Panc1 (cell line): ENCODE results near the gene SH3PXD2B. TPM values are rescaled to one million over a fixed set of nuclear protein-coding genes. Genes with fewer than 3 reads are reported as not detected.

Source experiments
- ATAC-seq: fragments of 200-7000 bp; cut with Tn5 transposase; 2 replicates; pipeline ENCODE4 v1.9.1; 2020; ENCODE audit warnings: mild to moderate bottlenecking, moderate library complexity
- BruUV-seq: library from RNA; stranded (reverse); fragments of 400-500 nt; replicated peaks from 2 replicates; lab custom pipeline; 2021; lab: Mats Ljungman, UMichigan
- CTCF ChIA-PET: fragments of 300-600 bp; sonication (Branson Sonifier 250); formaldehyde crosslinking; loops from one replicate; lab custom pipeline; 2022; ENCODE audit warnings: antibody characterized with exemption; lab: Charles Lee
- POLR2A ChIA-PET: fragments of 300-600 bp; sonication (Branson Sonifier 250); formaldehyde crosslinking; loops from one replicate; lab custom pipeline; 2022; ENCODE audit warnings: antibody characterized with exemption; lab: Charles Lee
- DNase-seq: peaks from one replicate; pipeline ENCODE4 v3.0.0-alpha.2; 2010; ENCODE audit warnings: low read depth, low spot score
- H3K27ac ChIP-seq: 2 replicates; pipeline ENCODE4 v1.5.1; 2011; ENCODE audit warnings: mild to moderate bottlenecking, low read length, inconsistent platforms
- H3K27me3 ChIP-seq: fragments of 200-500 bp; sonication (Bioruptor generic); 2 replicates; pipeline ENCODE4 v1.6.0; 2014; ENCODE audit warnings: low read length, inconsistent platforms; ENCODE audit not compliant: control insufficient read depth, insufficient read depth
- H3K36me3 ChIP-seq: fragments of 200-500 bp; sonication (Bioruptor generic); 2 replicates; pipeline ENCODE4 v1.5.1; 2014; ENCODE audit warnings: inconsistent platforms, mild to moderate bottlenecking, low read length, moderate library complexity; ENCODE audit not compliant: control insufficient read depth, insufficient read depth
- H3K4me1 ChIP-seq: 2 replicates; pipeline ENCODE4 v1.5.1; 2011; ENCODE audit warnings: inconsistent platforms, mild to moderate bottlenecking, low read length, moderate library complexity; ENCODE audit not compliant: control insufficient read depth, insufficient read depth
- H3K4me3 ChIP-seq, 2 experiments: 2 replicates each; pipeline ENCODE4 v1.5.1; 2011 to 2012; ENCODE audit warnings: low read depth in 2 of 2, low read length in 2 of 2, mild to moderate bottlenecking in 2 of 2, inconsistent platforms in 1 of 2, moderate library complexity in 1 of 2
- H3K9me3 ChIP-seq: fragments of 200-500 bp; sonication (Bioruptor generic); 2 replicates; pipeline ENCODE4 v1.5.1; 2014; ENCODE audit warnings: low read depth, mild to moderate bottlenecking, inconsistent platforms, low read length, moderate library complexity; ENCODE audit not compliant: control insufficient read depth, insufficient read depth
- POLR2AphosphoS5 ChIP-seq: IDR thresholded peaks from 2 replicates; pipeline ENCODE4 v1.6.1; 2012; ENCODE audit warnings: mild to moderate bottlenecking, low read depth, low read length, moderate library complexity
- SIN3A ChIP-seq: IDR thresholded peaks from 2 replicates; pipeline ENCODE4 v1.6.1; 2012; ENCODE audit warnings: low read depth, mild to moderate bottlenecking, low read length, moderate library complexity, borderline replicate concordance; ENCODE audit not compliant: insufficient read depth
- TCF7L2 ChIP-seq: IDR thresholded peaks from 2 replicates; pipeline ENCODE4 v1.6.1; 2011; ENCODE audit warnings: mild to moderate bottlenecking, low read depth, low read length, inconsistent platforms
- in situ Hi-C: cut with HindIII; loops from 2 replicates; pipeline ENCODE4 v1.10.0; 2016; ENCODE audit warnings: low sequenced_read_pairs, low pct_unique_long_range_greater_than_20kb
- intact Hi-C: fragments of 100-400 bp; cut with micrococcal nuclease; formaldehyde crosslinking; loops from one replicate; pipeline ENCODE4 v1.10.0; 2022; ENCODE audit not compliant: unreplicated experiment
- total RNA-seq: library from RNA; stranded (reverse); gene quantifications from one replicate; pipeline ENCODE4 v1.2.1, GENCODE V29; 2021; ENCODE audit not compliant: unreplicated experiment
- TF ChIP-seq, protein P1 (sequence below): fragments of 450-650 bp; IDR thresholded peaks from 2 replicates; pipeline ENCODE4 v1.5.1; 2017; ENCODE audit warnings: mild to moderate bottlenecking
- TF ChIP-seq, protein P2 (sequence below), 2 experiments: IDR thresholded peaks; 2 replicates each; pipeline ENCODE4 v1.6.1; 2011 to 2012; ENCODE audit warnings: low read depth in 2 of 2, control low read depth in 1 of 2, low read length in 1 of 2, mild to moderate bottlenecking in 1 of 2, moderate library complexity in 1 of 2; ENCODE audit not compliant: insufficient read depth in 1 of 2

Gene SH3PXD2B
- total RNA-seq, 1 experiment from 2014 or later = 39.7 TPM

DNA sequence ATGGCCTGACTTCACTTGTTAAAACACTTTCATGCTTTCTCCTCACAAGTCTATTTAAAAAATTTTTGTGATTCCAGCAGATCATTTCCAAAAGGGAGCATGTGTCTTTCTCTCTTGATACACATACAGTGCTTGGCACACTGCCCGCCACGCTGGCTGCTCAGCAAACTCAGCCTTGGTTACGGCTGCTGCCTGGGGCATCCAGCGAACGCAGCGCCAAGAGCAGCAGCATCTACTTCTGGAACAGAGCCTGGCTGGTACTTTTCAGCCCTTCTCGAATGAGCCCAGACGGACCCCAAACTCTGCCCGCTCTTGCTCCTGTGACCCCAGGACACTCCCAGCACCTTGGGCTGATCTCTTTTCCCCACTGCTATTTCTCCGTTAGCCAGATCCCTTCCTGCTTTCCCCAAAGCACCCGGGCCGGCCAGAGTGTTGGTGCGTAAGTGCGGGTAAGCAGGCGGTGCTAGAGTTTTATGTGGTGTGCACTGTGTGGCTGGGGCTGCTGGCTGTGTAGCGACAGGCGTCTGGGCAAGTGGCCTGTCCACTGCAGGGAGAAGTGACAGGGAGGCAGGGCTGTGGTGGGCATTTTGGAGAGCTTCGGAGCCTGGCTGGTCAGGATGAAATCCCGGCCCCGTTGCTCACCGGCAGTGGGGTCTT is 73.2 kb downstream of the SH3PXD2B start:
- POLR2A ChIA-PET = no interaction called here
- Histone ChIP-seq H3K4me1 (peaks cover 58% of the 10 kb centered on the region), H3K27me3 (no peaks in the 10 kb centered on the region), H3K36me3 (no peaks in the 10 kb centered on the region), H3K9me3 (no peaks in the 10 kb centered on the region), H3K4me3 (no peak overlapping the region), H3K27ac (peak overlapping the region; percentile 78)
- TF ChIP-seq TCF7L2 (no peak), SIN3A (no peak)
- in situ Hi-C loops = no loop called here
- intact Hi-C loops = no loop called here
- DNase-seq (no peak), ATAC-seq (no peak)
- CTCF ChIA-PET = no interaction called here
- no TSS peak for BruUV-seq

DNA sequence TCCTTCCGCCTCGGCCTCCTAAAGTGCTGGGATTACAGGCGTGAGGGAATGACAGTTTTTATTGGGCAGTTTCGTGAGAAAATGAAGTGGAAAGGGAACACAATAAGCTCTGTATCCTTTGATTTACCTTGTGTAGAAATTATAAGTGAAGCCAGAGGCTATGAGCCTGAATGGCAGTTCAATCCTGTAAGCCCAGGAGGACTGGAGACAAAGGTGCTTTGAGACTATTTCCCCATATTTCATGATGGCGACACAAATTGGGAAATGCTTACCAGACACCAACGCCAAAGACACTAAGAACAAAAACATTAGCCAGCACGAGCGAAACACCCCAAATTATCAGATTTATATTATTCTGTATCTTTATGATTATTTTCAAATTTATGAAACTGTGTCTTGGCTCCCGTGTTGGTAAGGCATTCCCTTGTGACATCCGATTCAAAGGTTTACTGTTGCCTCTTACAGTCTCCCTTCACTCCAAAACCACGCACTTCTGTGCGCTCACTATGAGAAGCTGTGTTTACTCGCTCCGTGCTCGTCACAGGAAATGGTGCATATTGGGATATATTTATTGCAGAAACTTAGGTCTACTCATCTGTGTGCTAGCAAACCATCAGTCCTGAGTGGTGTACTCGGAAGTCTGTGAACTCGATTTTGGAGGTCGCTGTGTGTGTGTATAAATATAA is 73.9 kb downstream of the SH3PXD2B start:
- in situ Hi-C loops (no loop called here), intact Hi-C loops (no loop called here)
- ATAC-seq (no peak), DNase-seq (no peak)
- H3K36me3 ChIP-seq = no peaks in the 10 kb centered on the region
- no peaks in the 10 kb centered on the region for H3K9me3 ChIP-seq
- BruUV-seq = TSS peak; percentile 31
- no peaks in the 10 kb centered on the region for H3K27me3 ChIP-seq
- H3K4me1 ChIP-seq = peaks cover 51% of the 10 kb centered on the region
- TF ChIP-seq, protein P1, sequence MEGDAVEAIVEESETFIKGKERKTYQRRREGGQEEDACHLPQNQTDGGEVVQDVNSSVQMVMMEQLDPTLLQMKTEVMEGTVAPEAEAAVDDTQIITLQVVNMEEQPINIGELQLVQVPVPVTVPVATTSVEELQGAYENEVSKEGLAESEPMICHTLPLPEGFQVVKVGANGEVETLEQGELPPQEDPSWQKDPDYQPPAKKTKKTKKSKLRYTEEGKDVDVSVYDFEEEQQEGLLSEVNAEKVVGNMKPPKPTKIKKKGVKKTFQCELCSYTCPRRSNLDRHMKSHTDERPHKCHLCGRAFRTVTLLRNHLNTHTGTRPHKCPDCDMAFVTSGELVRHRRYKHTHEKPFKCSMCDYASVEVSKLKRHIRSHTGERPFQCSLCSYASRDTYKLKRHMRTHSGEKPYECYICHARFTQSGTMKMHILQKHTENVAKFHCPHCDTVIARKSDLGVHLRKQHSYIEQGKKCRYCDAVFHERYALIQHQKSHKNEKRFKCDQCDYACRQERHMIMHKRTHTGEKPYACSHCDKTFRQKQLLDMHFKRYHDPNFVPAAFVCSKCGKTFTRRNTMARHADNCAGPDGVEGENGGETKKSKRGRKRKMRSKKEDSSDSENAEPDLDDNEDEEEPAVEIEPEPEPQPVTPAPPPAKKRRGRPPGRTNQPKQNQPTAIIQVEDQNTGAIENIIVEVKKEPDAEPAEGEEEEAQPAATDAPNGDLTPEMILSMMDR = no peak
- TF ChIP-seq TCF7L2 (no peak), SIN3A (no peak), POLR2AphosphoS5 (no peak)
- TF ChIP-seq, protein P2, sequence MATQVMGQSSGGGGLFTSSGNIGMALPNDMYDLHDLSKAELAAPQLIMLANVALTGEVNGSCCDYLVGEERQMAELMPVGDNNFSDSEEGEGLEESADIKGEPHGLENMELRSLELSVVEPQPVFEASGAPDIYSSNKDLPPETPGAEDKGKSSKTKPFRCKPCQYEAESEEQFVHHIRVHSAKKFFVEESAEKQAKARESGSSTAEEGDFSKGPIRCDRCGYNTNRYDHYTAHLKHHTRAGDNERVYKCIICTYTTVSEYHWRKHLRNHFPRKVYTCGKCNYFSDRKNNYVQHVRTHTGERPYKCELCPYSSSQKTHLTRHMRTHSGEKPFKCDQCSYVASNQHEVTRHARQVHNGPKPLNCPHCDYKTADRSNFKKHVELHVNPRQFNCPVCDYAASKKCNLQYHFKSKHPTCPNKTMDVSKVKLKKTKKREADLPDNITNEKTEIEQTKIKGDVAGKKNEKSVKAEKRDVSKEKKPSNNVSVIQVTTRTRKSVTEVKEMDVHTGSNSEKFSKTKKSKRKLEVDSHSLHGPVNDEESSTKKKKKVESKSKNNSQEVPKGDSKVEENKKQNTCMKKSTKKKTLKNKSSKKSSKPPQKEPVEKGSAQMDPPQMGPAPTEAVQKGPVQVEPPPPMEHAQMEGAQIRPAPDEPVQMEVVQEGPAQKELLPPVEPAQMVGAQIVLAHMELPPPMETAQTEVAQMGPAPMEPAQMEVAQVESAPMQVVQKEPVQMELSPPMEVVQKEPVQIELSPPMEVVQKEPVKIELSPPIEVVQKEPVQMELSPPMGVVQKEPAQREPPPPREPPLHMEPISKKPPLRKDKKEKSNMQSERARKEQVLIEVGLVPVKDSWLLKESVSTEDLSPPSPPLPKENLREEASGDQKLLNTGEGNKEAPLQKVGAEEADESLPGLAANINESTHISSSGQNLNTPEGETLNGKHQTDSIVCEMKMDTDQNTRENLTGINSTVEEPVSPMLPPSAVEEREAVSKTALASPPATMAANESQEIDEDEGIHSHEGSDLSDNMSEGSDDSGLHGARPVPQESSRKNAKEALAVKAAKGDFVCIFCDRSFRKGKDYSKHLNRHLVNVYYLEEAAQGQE (IDR thresholded peaks at IDR 0.05; ENCODE audit: insufficient read depth in 1 of 2, low read depth in 2 of 2, low read length in 1 of 2) = no peak
- ChIA-PET POLR2A (no interaction called here), CTCF (no interaction called here)
- no peak overlapping the region for H3K4me3 ChIP-seq
- H3K27ac ChIP-seq = peak overlapping the region; percentile 78
